KOPT-K1 (cell line): Measurements from ENCODE around the gene PRKAR2A.

Experiments used
- H3K27ac ChIP-seq: fragments of 200-600 bp; sonication (generic); 2 replicates; pipeline ENCODE4 v1.5.1; 2016; ENCODE audit warnings: antibody characterized with exemption, mild to moderate bottlenecking, low read depth, low read length; ENCODE audit not compliant: poor library complexity, severe bottlenecking
- H3K36me3 ChIP-seq: fragments of 200-600 bp; sonication (generic); 2 replicates; pipeline ENCODE4 v1.5.1; 2017; ENCODE audit warnings: antibody characterized with exemption, mild to moderate bottlenecking, low read length, moderate library complexity; ENCODE audit not compliant: insufficient read depth
- H3K9me3 ChIP-seq: fragments of 200-600 bp; sonication (generic); 2 replicates; pipeline ENCODE4 v1.5.1; 2017; ENCODE audit warnings: antibody characterized with exemption, low read length, mild to moderate bottlenecking; ENCODE audit not compliant: insufficient read depth, poor library complexity, severe bottlenecking

The PRKAR2A gene

GRCh38 chr3:48847504-48848423, at the start of gene PRKAR2A:
Gene PRKAR2A (minus strand): TSS chr3:48847874. CDS start chr3:48847596, 278 bp downstream.
- H3K9me3 ChIP-seq: no peaks in the 10 kb centered on the region
- no peaks in the 10 kb centered on the region for H3K36me3 ChIP-seq
- peak within 1 kb of the TSS; percentile 34 for H3K27ac ChIP-seq

- Histone ChIP-seq H3K9me3 (no peaks in the 10 kb centered on the region), H3K36me3 (0 out of 2 replicates have a peak, but pooled peaks cover 1% of the 10 kb centered on the region), H3K27ac (no peak overlapping the region)
These were observed 49.3 kb upstream of the PRKAR2A start for GRCh38 chr3:48896936-48897335.

- Histone ChIP-seq H3K27ac (no peak overlapping the region), H3K9me3 (no peaks in the 10 kb centered on the region), H3K36me3 (peaks cover 12% of the 10 kb centered on the region; the same call in 1 of the 2 replicates)
These were observed 46.8 kb upstream of the PRKAR2A start for GRCh38 chr3:48894516-48894915.

GRCh38 chr3:48891606-48892005, 43.9 kb upstream of the PRKAR2A start:
- H3K36me3 ChIP-seq: peaks cover 12% of the 10 kb centered on the region; the same call in 1 of the 2 replicates
- H3K27ac ChIP-seq: no peak overlapping the region
- H3K9me3 ChIP-seq: no peaks in the 10 kb centered on the region

GRCh38 chr3:48885753-48886152, 38.1 kb upstream of the PRKAR2A start:
- Histone ChIP-seq H3K9me3 (no peaks in the 10 kb centered on the region), H3K27ac (no peak overlapping the region), H3K36me3 (peaks cover 10% of the 10 kb centered on the region; the same call in 1 of the 2 replicates)

GRCh38 chr3:48881652-48882114, 34.0 kb upstream of the PRKAR2A start:
- peaks cover 15% of the 10 kb centered on the region; the same call in 1 of the 2 replicates for H3K36me3 ChIP-seq
- no peak overlapping the region for H3K27ac ChIP-seq
- H3K9me3 ChIP-seq: no peaks in the 10 kb centered on the region

- peaks cover 15% of the 10 kb centered on the region; the same call in 1 of the 2 replicates for H3K36me3 ChIP-seq
- H3K9me3 ChIP-seq: no peaks in the 10 kb centered on the region
- H3K27ac ChIP-seq: no peak overlapping the region
These were observed 33.3 kb upstream of the PRKAR2A start for GRCh38 chr3:48881006-48881405.

GRCh38 chr3:48879994-48880377, 32.3 kb upstream of the PRKAR2A start:
- no peak overlapping the region for H3K27ac ChIP-seq
- no peaks in the 10 kb centered on the region for H3K9me3 ChIP-seq
- H3K36me3 ChIP-seq: peaks cover 11% of the 10 kb centered on the region; the same call in 1 of the 2 replicates

- Histone ChIP-seq H3K36me3 (peaks cover 6% of the 10 kb centered on the region; the same call in 1 of the 2 replicates), H3K9me3 (no peaks in the 10 kb centered on the region), H3K27ac (no peak overlapping the region)
These were observed 31.8 kb upstream of the PRKAR2A start for GRCh38 chr3:48879307-48879993.

GRCh38 chr3:48877671-48878070, 30.0 kb upstream of the PRKAR2A start:
- no peaks in the 10 kb centered on the region for H3K9me3 ChIP-seq
- no peak overlapping the region for H3K27ac ChIP-seq
- peaks cover 5% of the 10 kb centered on the region; the same call in 1 of the 2 replicates for H3K36me3 ChIP-seq

GRCh38 chr3:48863122-48863521, 15.4 kb upstream of the PRKAR2A start:
- H3K27ac ChIP-seq: no peak overlapping the region
- no peaks in the 10 kb centered on the region for H3K9me3 ChIP-seq
- H3K36me3 ChIP-seq: peaks cover 33% of the 10 kb centered on the region

- no peaks in the 10 kb centered on the region for H3K9me3 ChIP-seq
- peaks cover 50% of the 10 kb centered on the region for H3K36me3 ChIP-seq
- H3K27ac ChIP-seq: no peak overlapping the region
These were observed 11.5 kb upstream of the PRKAR2A start for GRCh38 chr3:48859206-48859605.

- Histone ChIP-seq H3K36me3 (peaks cover 50% of the 10 kb centered on the region), H3K27ac (no peak overlapping the region), H3K9me3 (no peaks in the 10 kb centered on the region)
These were observed 11.0 kb upstream of the PRKAR2A start for GRCh38 chr3:48858709-48859108.

- peaks cover 49% of the 10 kb centered on the region for H3K36me3 ChIP-seq
- no peak overlapping the region for H3K27ac ChIP-seq
- H3K9me3 ChIP-seq: no peaks in the 10 kb centered on the region
These were observed 10.0 kb upstream of the PRKAR2A start for GRCh38 chr3:48857641-48858040.

- no peaks in the 10 kb centered on the region for H3K9me3 ChIP-seq
- peaks cover 41% of the 10 kb centered on the region for H3K36me3 ChIP-seq
- H3K27ac ChIP-seq: no peak overlapping the region
These were observed 8.8 kb upstream of the PRKAR2A start for GRCh38 chr3:48856469-48856868.
